Measurements from ENCODE around the gene RPS6KA2.
"Not testable (repeated sequence)": the region's sequence is repeated elsewhere in the genome, so short reads cannot be mapped to it uniquely, and the experiment has no call there.

The RPS6KA2 gene

GRCh38 chr6:166529586-166529985 is 97.5 kb downstream of the RPS6KA2 start:
- DNase-seq (ENCODE audit: low spot score), result no peak

- DNase-seq (ENCODE audit: low spot score), result not testable (repeated sequence)
These were observed 98.0 kb downstream of the RPS6KA2 start for GRCh38 chr6:166529058-166529457.

GRCh38 chr6:166527849-166528248 is 99.2 kb downstream of the RPS6KA2 start:
- DNase-seq (ENCODE audit: low spot score), result no peak

- DNase-seq (ENCODE audit: low spot score), result no peak
These were observed 100.1 kb downstream of the RPS6KA2 start for GRCh38 chr6:166526937-166527336.

GRCh38 chr6:166525567-166525966 is 101.5 kb downstream of the RPS6KA2 start:
- DNase-seq (ENCODE audit: low spot score), result no peak

- DNase-seq (ENCODE audit: low spot score), result no peak
These were observed 103.1 kb downstream of the RPS6KA2 start for GRCh38 chr6:166523782-166524559.

GRCh38 chr6:166520905-166521834 is 105.9 kb downstream of the RPS6KA2 start:
- no peak for DNase-seq (ENCODE audit: low spot score)

GRCh38 chr6:166516251-166516884 is 110.7 kb downstream of the RPS6KA2 start:
- DNase-seq (ENCODE audit: low spot score), result no peak

GRCh38 chr6:166515072-166515810 is 111.8 kb downstream of the RPS6KA2 start:
- no peak for DNase-seq (ENCODE audit: low spot score)

- DNase-seq (ENCODE audit: low spot score), result no peak
These were observed 112.9 kb downstream of the RPS6KA2 start for GRCh38 chr6:166514196-166514595.

GRCh38 chr6:166512567-166512966 is 114.5 kb downstream of the RPS6KA2 start:
- no peak for DNase-seq (ENCODE audit: low spot score)

- DNase-seq (ENCODE audit: low spot score), result no peak
These were observed 115.7 kb downstream of the RPS6KA2 start for GRCh38 chr6:166511316-166511715.

- no peak for DNase-seq (ENCODE audit: low spot score)
These were observed 117.9 kb downstream of the RPS6KA2 start for GRCh38 chr6:166509193-166509592.

GRCh38 chr6:166508726-166509125 is 118.3 kb downstream of the RPS6KA2 start:
- no peak for DNase-seq (ENCODE audit: low spot score)

- DNase-seq (ENCODE audit: low spot score), result no peak
These were observed 119.1 kb downstream of the RPS6KA2 start for GRCh38 chr6:166507809-166508564.

- DNase-seq (ENCODE audit: low spot score), result no peak
These were observed 119.7 kb downstream of the RPS6KA2 start for GRCh38 chr6:166507380-166507779.

GRCh38 chr6:166505133-166505905 is 121.7 kb downstream of the RPS6KA2 start:
- no peak for DNase-seq (ENCODE audit: low spot score)

GRCh38 chr6:166504100-166504499 is 123.0 kb downstream of the RPS6KA2 start:
- no peak for DNase-seq (ENCODE audit: low spot score)

- no peak for DNase-seq (ENCODE audit: low spot score)
These were observed 123.8 kb downstream of the RPS6KA2 start for GRCh38 chr6:166503167-166503744.

GRCh38 chr6:166502453-166502852 is 124.6 kb downstream of the RPS6KA2 start:
- DNase-seq (ENCODE audit: low spot score), result no peak

Measured in hematopoietic multipotent progenitor cell treated with erythropoietin and hydrocortisone succinate and interleukin-3 and kit ligand, for 17 days (in vitro differentiated cells).